NCI-H226 (cell line): ENCODE results near the gene RC3H2.
A peak's percentile ranks its signal among the peaks of the same experiment; 100 is the strongest.
"Not testable (repeated sequence)": the region's sequence is repeated elsewhere in the genome, so short reads cannot be mapped to it uniquely, and the experiment has no call there.

Source experiments
- DNase-seq: peaks from one replicate; pipeline ENCODE4 v3.0.0-alpha.2; 2015

The RC3H2 gene

DNA sequence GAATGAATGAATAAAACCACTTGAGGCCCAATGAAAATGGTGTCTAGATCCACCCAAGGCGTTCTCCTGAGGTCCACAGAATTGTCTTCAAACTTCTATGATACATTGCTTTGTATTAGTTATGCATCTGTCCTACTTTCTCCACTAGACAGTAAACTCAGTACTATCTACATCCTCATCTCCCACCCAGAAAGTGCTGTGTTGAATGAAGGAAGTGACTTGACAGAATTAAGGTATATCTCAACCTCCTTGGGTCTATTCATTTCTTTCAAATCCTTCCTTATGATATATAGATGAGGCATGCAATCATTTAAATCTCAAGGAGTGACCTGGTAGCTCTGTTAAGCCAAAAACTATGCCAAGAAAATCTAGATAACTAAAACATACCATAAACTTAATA lies 61.0 kb downstream of the RC3H2 start:
- DNase-seq = no peak

DNA sequence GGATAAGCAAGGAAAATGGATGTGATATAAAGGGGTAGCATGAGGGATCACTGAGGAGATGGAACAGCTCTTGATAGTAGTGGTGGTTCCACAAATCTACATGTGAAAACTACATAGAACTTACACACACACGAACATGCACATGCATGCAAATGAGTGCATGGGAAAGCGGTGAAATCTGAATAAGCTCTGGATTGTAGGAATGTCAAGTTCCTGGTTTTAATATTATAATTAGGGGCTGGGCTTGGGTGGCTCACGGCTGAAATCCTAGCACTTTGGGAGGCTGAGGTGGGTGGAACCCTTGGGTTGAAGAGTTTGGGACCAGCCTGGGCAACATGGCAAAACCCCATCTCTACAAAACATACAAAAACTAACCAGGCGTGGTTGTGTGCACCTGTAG lies 63.7 kb downstream of the RC3H2 start:
- DNase-seq = no peak

DNA sequence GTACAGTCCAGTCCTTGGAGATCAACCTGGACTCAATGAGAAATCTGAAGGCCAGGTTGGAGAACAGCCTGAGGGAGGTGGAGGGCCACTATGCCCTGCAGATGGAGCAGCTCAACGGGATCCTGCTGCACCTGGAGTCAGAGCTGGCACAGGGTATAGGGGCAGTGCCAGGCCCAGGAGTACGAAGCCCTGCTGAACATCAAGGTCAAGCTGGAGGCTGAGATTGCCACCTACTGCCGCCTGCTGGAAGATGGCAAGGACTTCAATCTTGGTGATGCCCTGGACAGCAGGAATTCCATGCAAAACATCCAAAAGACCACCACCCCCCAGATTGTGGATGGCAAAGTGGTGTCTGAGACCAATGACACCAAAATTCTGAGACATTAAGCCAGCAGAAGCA lies 66.7 kb downstream of the RC3H2 start:
- not testable (repeated sequence) for DNase-seq

DNA sequence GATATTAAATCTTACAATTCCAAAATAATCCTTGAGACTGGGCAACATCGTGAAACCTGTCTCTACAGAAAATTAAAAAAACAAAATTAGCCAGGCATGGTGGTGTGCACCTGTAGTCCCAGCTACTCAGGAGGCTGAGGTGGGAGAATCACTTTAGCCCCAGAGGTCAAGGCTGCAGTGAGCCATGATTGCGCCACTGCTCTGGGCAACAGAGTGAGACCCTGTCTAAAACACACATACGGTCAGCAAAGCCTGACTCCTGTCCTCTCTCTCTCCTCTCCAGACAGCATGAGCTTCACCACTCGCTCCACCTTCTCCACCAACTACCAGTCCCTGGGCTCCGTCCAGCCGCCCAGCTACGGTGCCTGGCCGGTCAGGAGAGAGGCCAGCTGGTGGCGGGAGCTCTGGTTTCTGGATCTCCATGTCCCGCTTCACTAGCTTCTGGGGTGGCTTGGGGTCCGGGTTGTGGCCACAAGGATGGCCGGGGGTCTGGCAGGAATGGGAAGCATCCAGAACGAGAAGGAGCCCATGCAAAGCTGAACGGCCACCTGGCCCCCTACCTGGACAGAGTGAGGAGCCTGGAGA lies 67.8 kb downstream of the RC3H2 start:
- DNase-seq = no peak

DNA sequence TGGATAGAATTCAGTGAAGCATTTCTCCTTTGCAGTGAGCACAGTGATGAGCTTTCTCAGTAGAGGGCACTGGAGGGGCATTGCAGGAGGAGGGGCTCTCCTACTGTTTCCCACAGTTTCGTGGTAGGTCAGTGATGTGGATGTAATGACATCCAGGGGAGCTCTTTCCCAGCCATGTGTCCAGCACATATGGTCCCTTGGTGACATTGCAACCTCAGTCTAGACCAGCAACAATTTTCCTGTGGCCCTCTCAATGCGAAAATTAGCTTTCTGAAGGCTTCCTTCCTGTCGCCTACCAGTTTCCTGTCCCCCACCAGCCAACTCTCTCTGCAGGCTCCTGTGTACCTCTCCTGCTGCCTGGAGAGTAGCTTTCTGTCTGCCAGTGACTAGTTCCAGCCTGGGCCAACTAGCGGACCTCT lies 69.8 kb downstream of the RC3H2 start:
- DNase-seq = no peak

DNA sequence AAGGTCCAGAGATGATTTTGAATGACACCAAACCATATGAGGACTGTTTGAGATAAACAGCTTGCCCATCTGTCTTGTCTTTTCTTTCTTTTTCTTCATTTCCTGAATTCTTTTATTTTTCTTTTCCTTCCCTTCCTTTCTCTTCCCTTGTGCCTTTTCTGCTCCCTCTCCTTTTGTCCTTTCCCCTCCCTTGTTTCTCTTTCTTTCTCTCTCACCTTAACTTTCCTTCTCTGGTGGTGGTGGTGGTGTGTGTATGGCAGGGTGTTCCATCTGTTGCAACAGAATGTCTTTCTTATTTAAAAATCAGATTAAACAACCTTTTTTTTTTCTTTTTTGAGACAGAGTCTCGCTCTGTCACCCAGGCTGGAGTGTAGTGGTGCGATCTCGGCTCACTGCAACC lies 73.0 kb downstream of the RC3H2 start:
- DNase-seq = no peak

DNA sequence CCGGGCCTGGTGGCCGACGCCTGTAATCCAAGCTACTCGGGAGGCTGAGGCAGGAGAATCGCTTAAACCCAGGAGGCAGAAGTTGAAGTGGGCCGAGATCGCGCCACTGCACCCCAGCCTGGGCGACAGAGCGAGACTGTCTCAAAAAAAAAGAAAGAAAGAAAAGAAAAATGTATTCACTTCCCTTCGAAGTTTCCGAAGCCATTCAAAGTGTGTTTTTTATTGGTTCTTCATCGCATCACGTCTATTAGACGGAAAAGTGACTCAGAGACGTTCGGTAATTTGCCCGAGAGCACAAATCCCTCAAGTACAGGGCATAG lies 76.2 kb downstream of the RC3H2 start:
- not testable (repeated sequence) for DNase-seq

DNA sequence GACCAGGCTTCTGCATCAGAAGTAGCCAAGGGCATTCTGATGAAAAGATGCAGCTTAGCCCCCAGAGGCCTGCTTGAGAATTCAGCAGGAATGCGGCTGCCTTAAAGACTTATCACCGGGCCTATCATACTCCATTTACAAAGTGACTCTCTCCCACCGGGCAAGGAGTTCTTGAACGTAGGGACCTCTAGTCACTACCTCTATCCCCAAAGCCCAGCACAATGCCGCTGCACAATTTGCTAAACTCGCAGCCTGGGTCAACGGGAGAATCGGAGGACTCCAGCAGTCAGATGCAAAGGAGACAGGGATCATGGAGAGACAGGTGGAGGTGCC lies 77.4 kb downstream of the RC3H2 start:
- no peak for DNase-seq

DNA sequence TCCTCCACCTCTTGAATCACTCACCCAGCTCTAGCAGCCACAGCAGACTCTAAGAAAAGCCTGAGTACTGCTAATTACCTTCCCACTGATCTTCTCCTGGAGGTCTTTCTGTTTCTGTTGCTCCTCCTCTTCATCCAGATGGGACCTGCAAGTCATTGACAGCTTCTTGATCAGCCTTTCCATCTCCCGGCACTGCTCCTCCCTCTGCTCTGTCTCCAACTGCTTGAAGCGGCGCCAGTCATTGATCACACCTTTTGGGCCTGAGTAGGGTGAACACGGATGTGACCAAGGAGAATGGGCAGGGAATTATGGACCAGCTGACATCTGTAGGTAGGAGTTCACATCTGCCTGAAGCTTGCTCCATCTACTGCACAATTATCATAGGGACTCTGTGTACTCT lies 82.2 kb downstream of the RC3H2 start:
- DNase-seq = no peak

DNA sequence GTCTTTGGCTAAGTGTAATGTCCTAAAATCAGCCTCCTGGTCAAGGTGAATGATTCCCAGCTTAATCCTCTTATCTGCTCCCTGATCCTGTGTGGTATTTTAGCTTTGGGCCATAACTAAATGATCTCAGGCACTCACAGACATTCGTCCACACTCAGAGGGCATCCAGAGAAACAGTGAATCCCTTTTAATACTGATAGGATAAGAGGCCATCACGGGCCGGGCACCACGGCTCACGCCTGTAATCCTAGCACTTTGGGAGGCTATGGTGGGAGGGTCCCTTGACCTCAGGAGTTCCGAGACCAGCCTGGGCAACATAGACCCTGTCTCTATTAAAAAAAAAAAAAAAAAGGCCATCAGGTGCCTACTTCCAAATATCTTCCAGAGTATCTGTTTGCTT lies 83.1 kb downstream of the RC3H2 start:
- no peak for DNase-seq

DNA sequence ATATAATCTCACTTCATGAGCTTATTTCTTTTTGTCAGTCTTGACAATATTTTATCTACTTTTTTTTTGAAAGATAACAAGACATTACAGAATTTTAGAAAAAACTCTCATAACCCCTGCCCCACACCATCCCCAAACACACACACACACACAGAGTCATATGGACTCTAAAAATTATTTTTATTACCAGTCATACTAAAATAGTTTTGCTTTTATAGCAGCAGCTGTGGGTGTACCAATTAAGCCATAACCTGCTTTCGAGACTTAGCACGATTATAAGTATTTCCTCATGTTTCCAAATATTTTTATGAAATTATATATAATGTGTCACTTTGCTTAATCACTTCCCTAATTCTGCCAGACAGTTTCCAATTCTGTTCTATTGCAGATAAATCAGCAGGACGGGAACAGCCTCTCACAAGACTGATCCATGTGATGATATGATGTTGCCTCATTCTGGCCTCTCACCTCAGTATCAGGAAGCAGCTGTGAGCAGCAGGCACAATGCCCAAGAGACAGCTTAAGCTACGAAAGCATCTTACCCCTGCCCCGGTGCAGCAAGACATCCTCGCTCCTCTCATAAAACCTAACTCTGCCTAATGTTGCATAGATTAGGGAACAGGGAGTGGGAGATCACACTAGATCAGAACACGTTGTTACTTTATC lies 83.7 kb downstream of the RC3H2 start:
- no peak for DNase-seq

DNA sequence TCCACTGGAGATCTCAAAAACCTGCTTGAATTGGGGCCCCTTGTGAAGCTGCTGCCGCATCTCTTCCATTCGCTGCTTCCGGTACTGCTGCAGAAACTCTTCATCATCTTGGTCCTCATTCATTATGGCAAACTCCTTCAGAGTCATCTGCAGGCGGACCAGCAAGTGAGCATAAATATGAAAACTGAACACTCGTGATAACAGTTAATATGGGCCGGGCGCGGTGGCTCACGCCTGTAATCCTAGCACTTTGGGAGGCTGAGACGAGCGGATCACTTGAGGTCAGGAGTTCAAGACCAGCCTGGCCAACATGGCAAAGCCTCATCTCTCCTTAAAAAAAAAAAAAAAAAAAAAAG lies 84.7 kb downstream of the RC3H2 start:
- DNase-seq = no peak

DNA sequence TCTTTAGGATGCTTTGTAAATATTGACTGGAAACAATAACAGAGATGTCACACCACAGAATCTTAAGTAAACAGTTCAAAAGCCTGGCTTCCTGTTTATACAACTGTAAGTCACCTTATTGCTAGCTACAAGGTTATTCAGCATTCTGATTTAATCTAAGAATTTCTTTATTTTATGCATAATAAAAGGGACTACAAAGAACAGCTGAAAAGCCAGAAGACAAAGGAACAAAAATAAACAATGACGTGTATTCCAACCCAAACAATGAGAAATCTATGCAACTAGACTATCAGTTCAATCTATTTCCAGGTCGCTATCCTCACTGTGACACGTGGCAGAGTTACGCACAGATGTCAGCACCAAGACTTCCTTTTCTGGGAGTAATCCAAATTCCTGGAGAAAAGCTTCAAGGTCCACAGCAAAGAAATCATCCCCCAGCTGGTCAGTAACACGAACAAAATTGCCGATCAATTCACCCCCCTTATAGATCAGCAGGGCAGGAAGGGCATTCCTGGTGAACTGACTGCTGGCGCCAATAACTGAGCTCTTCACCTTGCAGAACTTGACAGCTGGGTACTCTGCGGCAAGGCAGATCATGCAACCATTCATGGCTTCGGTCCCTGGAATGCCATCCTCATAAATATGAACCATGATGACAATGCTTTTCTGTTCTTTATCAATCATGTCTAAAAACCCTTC lies 85.2 kb downstream of the RC3H2 start:
- DNase-seq = no peak

DNA sequence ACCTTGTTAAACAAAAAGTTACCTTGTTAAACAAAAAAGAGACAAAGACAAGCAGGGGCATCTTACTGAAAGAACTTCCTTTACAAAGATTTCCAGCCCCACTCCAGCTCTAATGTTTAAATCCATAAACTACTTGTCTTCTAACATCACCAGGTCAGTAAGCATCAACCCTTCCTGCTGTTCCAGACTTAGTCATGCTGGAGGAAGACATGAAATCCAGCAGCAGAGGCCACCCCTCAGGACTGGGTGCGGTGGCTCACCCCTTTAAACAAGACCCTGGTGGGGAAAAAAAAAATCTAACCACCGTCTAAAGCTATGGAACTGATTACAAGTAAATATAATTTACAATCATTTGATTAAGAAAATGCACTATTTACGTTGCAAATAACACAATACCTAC lies 85.8 kb downstream of the RC3H2 start:
- DNase-seq = no peak

DNA sequence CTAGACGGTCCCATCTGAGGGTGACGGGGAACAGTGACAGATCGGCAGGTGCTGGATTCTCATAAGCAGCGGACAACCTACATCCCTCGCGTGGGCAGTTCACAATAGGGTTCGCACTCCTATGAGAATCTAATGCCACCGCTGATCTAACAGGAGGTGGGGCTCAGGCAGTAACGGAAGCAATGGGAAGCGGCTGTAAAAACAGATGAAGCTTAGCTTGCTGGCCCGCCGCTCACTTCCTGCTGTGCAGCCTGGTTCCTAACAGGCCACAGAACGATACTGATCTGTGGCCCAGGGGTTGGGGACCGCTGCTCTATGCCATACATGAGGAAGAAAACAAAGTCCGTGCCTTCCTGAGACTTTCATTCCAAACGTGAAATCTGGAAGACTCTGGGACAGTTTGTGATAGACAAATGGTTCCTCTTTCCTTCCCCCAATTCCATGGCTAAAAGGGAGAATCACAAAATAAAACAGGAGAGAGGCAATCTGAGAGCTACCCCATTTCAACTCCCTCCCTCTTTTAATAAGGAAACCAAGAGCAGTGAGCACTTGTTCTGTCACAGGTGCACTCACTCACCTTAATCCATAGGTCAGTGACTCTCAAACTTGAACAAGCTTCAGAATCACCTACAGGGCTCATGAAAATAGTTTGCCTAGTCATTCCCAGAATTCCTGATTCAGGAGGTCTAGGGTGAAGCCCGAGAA lies 88.8 kb downstream of the RC3H2 start:
- DNase-seq = no peak

DNA sequence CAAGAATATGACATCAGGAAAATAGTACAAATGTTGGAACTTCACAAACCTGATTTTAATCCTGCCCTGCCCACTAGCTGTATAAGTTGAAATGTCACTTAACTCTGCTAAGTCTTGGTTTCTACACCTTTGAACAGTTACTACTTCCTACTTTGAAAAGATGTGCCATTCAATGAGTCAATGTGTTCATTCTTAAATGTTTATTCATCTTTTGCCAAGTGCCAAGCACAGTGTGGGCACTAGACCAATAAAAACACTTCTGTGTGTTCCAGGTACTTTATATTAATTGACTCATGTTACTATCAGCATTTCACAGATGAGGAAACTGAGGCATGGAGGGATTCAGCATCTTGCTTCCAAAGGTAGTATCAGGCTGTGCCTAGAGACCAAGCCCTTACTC lies 89.6 kb downstream of the RC3H2 start:
- DNase-seq = no peak

DNA sequence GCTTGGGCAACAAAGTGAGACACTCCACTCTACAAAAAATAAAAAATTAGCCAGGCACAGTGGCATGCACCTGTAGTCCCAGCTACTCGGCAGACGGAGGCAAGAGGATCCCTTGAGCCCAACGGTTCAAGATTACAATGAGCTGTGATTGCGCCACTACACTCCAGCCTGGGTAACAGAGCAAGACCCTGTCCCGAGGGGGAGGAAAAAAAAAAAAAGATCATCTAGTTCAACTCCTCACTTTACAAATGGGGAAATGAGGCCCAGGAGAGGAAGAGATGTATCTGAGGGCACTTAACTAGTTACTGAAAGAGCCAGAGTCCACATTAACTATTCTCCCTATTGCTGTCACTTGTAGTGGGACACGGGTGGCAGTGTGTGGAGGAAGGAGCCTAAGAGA lies 90.6 kb downstream of the RC3H2 start:
- no peak for DNase-seq

DNA sequence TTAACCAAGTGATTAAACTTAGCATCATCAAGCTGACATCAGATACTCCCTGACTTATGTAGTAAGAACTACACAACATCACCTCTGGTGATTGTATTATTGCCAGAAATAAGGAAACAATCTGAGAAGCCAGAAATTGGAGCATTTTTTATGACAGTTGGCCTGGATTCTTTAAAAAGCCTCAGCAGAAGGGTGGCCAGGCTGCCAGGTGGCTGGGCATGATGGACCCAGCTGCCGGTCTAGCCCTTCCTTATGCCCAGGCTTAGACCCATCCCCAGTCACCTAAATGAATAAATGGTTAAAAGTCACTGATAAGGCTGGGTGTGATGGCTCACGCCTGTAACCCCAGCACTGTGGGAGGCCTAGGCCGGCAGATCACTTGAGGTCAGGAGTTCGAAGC lies 92.4 kb downstream of the RC3H2 start:
- no peak for DNase-seq

DNA sequence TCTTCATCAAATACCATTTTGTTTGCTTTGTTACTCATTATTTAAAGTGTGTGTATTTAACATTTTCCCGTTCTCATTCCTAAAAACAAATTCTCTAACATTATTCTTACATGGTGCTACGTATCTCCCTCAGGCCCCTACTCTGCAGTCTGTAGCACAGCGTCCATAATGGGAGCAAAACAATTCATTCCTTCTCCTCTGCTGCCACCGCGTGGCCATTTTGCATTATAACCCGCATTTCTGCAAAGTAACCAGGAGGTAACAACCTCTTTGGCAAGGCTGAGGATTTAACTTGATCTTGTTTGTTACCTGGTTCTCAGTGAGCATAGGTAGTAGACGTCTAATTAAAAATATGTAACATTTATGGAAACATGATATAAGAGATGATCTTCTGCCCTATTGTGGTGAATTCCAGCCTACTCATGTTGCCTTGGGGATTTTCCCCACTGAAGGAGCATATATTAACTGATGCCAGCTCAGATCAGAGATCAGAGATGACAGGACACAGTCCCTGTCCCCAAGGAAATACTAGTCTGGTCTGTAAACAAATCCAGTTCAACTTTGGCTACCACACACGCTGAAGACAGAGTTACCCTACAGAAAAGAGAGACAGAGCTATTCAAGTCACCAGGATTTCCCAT lies 94.7 kb downstream of the RC3H2 start:
- peak; percentile 38 for DNase-seq

DNA sequence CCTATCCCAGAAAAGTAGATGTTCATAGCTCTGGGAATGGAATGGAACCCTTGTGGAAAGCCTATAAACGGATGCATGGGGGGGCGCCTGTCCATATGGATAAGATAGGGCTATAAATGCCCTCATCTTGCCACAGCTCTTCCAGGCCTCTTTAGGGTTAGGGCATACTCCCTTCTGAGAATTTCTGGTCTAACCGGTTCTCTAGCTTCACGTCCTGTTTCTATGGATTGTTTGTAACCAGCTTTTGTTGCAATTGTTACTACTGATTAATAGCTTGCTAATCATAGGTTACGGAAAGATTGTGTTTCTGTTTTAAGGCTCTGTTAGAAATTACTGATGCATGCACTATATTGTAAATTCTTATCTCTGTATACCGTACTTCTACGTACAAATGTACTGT lies 95.9 kb downstream of the RC3H2 start:
- not testable (repeated sequence) for DNase-seq

DNA sequence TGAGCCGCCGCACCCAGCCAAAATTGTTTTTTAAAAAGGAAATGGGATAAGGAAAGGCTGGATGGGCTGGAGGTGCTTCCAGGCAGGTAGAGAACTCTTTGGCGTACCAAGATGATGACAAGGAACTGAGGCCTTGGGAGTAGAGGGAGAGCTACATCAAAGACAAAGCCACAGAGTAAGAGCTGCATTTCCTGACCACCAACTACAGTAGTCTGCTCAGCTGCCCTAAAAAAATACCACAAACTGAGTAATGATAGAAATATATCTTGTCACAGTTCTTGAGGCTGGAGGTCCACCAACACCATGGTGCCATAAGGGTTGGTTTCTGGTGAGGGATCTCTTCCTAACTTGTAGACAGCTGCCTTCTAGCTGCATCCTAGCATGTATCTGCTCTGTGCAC lies 97.0 kb downstream of the RC3H2 start:
- DNase-seq = no peak

DNA sequence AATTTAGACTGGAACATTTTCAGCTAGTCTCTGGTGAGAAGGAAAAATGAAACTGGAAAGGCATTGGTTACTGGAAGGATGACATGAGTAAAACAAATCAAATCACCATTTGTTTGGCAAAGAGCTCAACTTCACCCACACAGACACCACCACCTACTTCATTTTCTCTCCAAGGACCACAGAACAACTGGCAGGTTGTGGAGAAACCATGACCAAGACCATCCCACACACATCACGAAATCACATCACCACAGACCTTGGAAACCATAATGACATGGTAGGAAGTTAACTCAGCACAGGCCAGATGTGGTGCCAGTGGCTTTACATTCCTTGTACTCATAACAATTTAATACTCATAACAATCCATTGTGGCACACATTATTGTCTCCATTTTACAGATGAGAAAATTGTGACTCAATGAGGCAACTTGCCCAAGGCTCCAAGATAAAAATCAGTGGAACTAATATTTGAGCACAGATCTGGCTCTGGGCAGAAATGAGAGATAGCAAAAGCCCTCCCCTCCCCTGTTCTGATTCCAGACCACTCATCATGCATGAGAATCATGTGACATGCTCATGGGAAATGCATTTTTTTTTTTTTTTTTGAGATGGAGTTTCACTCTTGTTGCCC lies 97.8 kb downstream of the RC3H2 start:
- no peak for DNase-seq

DNA sequence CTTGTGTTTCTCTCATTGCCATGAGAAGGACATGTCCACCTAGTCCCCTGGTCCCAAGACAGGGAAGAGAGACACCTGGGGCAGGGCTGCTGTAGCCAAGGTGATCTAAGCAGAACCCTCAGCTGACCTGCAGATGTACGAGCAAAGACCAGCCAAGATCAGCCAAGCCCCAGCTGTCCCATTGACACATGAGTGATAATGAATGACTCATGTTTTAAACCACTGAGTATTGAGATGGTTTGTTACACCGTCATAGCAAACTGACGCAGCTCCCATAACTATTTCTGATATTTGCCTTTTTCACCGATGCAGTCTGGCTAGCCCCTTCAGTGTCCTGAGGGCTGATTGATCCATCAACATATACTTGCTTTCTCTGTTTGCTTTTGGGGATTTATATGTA lies 98.5 kb downstream of the RC3H2 start:
- DNase-seq = no peak
